ENCODE measurements around the gene SNX33.

Gene SNX33

DNA sequence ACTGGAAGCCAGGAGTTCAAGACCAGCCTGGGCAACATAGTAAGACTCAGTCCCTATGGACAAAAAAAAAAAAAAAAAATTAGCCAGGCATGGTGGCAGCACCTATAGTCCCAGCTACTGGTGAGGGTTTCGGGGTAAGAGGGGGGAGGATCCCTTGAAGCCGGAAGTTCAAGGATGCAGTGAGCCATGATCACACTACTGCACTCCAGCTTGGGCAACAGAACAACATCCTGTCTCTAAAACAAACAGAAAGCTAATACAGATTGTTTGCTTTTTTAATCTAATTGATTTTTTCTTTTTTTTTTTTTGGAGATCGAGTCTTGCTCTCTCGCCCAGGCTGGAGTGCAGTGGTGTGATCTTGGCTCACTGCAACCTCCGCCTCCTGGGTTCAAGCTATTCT is 6.1 kb upstream of the SNX33 start:
- H3K9me3 ChIP-seq (ENCODE audit: low read length), result no peaks in the 10 kb centered on the region
- TF ChIP-seq EZH2 (IDR thresholded peaks at IDR 0.05; ENCODE audit: borderline replicate concordance, low read length), result no peak
- TF ChIP-seq, protein P1, sequence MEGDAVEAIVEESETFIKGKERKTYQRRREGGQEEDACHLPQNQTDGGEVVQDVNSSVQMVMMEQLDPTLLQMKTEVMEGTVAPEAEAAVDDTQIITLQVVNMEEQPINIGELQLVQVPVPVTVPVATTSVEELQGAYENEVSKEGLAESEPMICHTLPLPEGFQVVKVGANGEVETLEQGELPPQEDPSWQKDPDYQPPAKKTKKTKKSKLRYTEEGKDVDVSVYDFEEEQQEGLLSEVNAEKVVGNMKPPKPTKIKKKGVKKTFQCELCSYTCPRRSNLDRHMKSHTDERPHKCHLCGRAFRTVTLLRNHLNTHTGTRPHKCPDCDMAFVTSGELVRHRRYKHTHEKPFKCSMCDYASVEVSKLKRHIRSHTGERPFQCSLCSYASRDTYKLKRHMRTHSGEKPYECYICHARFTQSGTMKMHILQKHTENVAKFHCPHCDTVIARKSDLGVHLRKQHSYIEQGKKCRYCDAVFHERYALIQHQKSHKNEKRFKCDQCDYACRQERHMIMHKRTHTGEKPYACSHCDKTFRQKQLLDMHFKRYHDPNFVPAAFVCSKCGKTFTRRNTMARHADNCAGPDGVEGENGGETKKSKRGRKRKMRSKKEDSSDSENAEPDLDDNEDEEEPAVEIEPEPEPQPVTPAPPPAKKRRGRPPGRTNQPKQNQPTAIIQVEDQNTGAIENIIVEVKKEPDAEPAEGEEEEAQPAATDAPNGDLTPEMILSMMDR (IDR thresholded peaks at IDR 0.05; ENCODE audit: low read length), result no peak
- H3K4me3 ChIP-seq (ENCODE audit: low read depth, low read length, poor library complexity, severe bottlenecking), result no peak overlapping the region
- H3K4me1 ChIP-seq (ENCODE audit: insufficient read depth, low read length, severe bottlenecking), result peaks cover 19% of the 10 kb centered on the region
- H3F3A ChIP-seq (ENCODE audit: insufficient read depth, low read length), result no peaks in the 10 kb centered on the region
- no peak overlapping the region for H3K27ac ChIP-seq (ENCODE audit: low read depth, low read length, poor library complexity, severe bottlenecking)
- H3K9ac ChIP-seq (ENCODE audit: low read length), result no peak overlapping the region
- no peaks in the 10 kb centered on the region for H3K9me2 ChIP-seq (ENCODE audit: low read depth, low read length)
- no peak overlapping the region for H3K4me2 ChIP-seq (ENCODE audit: low read length)
- no peaks in the 10 kb centered on the region for H4K20me1 ChIP-seq (ENCODE audit: insufficient read depth, low read length)
- H2AFZ ChIP-seq (ENCODE audit: low read length), result no peak overlapping the region
- no peaks in the 10 kb centered on the region for H3K27me3 ChIP-seq (ENCODE audit: insufficient read depth, low read length)
- peaks cover 14% of the 10 kb centered on the region; the same call in 1 of the 2 replicates for H3K36me3 ChIP-seq (ENCODE audit: insufficient read depth, low read length)
- H3K79me2 ChIP-seq (ENCODE audit: insufficient read depth, low read length), result peaks cover 13% of the 10 kb centered on the region

DNA sequence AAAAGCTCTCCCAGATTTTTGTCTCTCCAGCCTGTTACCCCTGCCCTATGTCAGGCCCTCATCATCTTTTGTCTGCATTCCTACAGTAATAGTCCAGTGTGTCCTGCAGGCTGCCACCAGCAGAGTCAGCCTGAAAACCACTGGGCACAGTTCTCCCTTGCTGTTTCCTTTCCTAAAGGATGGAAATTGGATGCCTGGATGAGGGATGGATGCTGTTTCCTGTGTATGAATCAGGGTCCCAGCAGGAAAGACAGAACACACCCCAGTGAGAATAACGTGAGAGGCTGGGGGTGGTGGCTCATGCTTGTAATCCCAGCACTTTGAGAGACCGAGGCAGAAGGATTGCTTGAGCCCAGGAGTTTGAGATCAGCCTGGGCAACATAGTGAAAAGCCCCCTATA is 3.3 kb upstream of the SNX33 start:
- H3F3A ChIP-seq (ENCODE audit: insufficient read depth, low read length), result no peaks in the 10 kb centered on the region
- H3K9ac ChIP-seq (ENCODE audit: low read length), result no peak overlapping the region
- H3K4me3 ChIP-seq (ENCODE audit: low read depth, low read length, poor library complexity, severe bottlenecking), result no peak overlapping the region
- no peak overlapping the region for H2AFZ ChIP-seq (ENCODE audit: low read length)
- no peaks in the 10 kb centered on the region for H3K9me3 ChIP-seq (ENCODE audit: low read length)
- H4K20me1 ChIP-seq (ENCODE audit: insufficient read depth, low read length), result no peaks in the 10 kb centered on the region
- TF ChIP-seq, protein P1 (IDR thresholded peaks at IDR 0.05; ENCODE audit: low read length), result no peak
- TF ChIP-seq EZH2 (IDR thresholded peaks at IDR 0.05; ENCODE audit: borderline replicate concordance, low read length), result no peak
- H3K4me2 ChIP-seq (ENCODE audit: low read length), result no peak overlapping the region
- H3K27ac ChIP-seq (ENCODE audit: low read depth, low read length, poor library complexity, severe bottlenecking), result no peak overlapping the region
- no peaks in the 10 kb centered on the region for H3K9me2 ChIP-seq (ENCODE audit: low read depth, low read length)
- H3K27me3 ChIP-seq (ENCODE audit: insufficient read depth, low read length), result no peaks in the 10 kb centered on the region
- no peaks in the 10 kb centered on the region for H3K36me3 ChIP-seq (ENCODE audit: insufficient read depth, low read length)
- peaks cover 3% of the 10 kb centered on the region; the same call in 1 of the 2 replicates for H3K79me2 ChIP-seq (ENCODE audit: insufficient read depth, low read length)
- H3K4me1 ChIP-seq (ENCODE audit: insufficient read depth, low read length, severe bottlenecking), result peaks cover 14% of the 10 kb centered on the region

DNA sequence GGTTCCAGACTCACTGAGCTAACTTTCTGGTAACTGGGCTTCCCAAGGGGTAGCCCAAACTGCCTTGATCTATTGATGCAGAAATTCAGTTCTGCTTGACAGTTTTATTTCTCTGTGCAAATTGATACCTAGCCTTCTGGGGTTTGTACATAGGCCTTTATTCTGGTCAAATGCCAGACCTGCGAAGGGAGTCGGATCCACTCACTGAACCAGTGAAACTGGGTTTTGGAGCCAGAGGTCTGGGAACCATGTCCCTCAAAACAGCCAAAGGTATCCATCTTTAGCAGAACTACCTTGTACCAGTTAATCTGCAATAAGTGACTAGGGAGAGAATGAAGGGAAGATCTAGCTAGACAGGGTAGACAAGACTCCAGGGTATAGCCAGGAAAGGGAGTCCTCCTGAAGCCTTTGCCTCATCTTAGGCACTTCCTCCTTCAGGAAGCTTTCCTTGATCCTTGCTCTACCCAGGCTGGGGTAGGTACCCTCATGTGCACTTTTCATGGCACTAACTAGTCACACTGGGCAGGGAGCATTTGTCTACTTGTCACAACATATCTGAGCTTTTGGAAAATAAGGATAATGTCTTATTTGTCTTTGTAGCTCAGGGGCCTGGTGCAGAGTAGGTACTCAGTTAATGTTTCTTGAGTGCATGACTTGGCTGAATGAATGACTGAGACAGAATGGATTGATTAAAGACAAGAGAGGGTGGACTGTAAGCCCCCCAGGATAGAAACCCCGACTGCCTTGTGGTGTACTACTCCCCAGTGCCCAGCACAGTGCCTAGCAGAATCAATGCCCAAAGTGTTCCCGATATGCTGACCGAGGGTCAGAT is 1.4 kb upstream of the SNX33 start:
- no peaks in the 10 kb centered on the region for H4K20me1 ChIP-seq (ENCODE audit: insufficient read depth, low read length)
- TF ChIP-seq, protein P1 (IDR thresholded peaks at IDR 0.05; ENCODE audit: low read length), result no peak
- TF ChIP-seq EZH2 (IDR thresholded peaks at IDR 0.05; ENCODE audit: borderline replicate concordance, low read length), result no peak
- no peak overlapping the region for H3K4me3 ChIP-seq (ENCODE audit: low read depth, low read length, poor library complexity, severe bottlenecking)
- H2AFZ ChIP-seq (ENCODE audit: low read length), result no peak overlapping the region
- H3K4me2 ChIP-seq (ENCODE audit: low read length), result peak overlapping the region; percentile 72; the same call in 1 of the 2 replicates
- H3K9me3 ChIP-seq (ENCODE audit: low read length), result no peaks in the 10 kb centered on the region
- H3K9me2 ChIP-seq (ENCODE audit: low read depth, low read length), result no peaks in the 10 kb centered on the region
- H3K27ac ChIP-seq (ENCODE audit: low read depth, low read length, poor library complexity, severe bottlenecking), result no peak overlapping the region
- H3K79me2 ChIP-seq (ENCODE audit: insufficient read depth, low read length), result no peaks in the 10 kb centered on the region
- H3K36me3 ChIP-seq (ENCODE audit: insufficient read depth, low read length), result no peaks in the 10 kb centered on the region
- H3K9ac ChIP-seq (ENCODE audit: low read length), result no peak overlapping the region
- H3K27me3 ChIP-seq (ENCODE audit: insufficient read depth, low read length), result no peaks in the 10 kb centered on the region
- no peaks in the 10 kb centered on the region for H3F3A ChIP-seq (ENCODE audit: insufficient read depth, low read length)
- H3K4me1 ChIP-seq (ENCODE audit: insufficient read depth, low read length, severe bottlenecking), result peaks cover 14% of the 10 kb centered on the region

Data from OCI-LY1 (cell line).